ENCODE results near the gene ZBTB7C. TPM values are rescaled to one million over a fixed set of nuclear protein-coding genes. Genes with fewer than 3 reads are reported as not detected.

ZBTB7C gene
- total RNA-seq, 1 experiment from 2014 or later, result 0.33 TPM

DNA sequence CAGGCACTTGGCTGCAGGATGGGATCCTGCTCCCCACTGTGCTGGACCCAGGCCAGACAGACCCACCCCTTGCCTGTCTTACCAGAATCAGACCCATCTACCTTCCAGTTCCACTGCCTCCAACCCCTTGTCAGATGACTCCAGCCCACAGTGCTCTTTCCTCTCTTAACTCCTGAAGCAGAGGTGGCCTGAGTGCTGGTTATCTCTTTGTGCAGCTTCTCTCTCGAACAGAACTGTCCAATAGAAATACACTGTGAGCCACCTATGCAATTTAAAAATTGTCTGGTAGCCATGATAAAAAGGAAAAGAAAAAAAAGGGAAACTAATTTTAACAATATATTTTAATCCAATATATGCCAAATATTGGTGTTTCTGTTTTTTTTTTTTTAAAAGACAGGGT, 318.5 kb downstream of the ZBTB7C start:
- H3K18ac ChIP-seq (ENCODE audit: insufficient read length, low read depth, low read length), result no peak overlapping the region

More for the DNA sequence above, 318.5 kb downstream of the ZBTB7C start:
- no peak overlapping the region for H3K4me2 ChIP-seq (ENCODE audit: insufficient read depth, insufficient read length, low read length)
- DNase-seq, result no peak
- no peaks in the 10 kb centered on the region for H3K9me3 Mint-ChIP-seq
- H3K23me2 ChIP-seq (ENCODE audit: insufficient read length, low read depth, low read length, poor library complexity, severe bottlenecking), result no peaks in the 10 kb centered on the region
- no CpG with 5 or more reads among the region's 1 CpG for WGBS (ENCODE audit: extremely low coverage, insufficient read length, low lambda C conversion rate)
- H3K27ac Mint-ChIP-seq, result no peak overlapping the region
- no peak overlapping the region for H4K8ac ChIP-seq (replicated peaks; ENCODE audit: insufficient read length, low read depth, low read length)
- H3K9me3 ChIP-seq (ENCODE audit: control insufficient read depth, low read depth, low read length), result no peaks in the 10 kb centered on the region
- TF ChIP-seq, protein P1, sequence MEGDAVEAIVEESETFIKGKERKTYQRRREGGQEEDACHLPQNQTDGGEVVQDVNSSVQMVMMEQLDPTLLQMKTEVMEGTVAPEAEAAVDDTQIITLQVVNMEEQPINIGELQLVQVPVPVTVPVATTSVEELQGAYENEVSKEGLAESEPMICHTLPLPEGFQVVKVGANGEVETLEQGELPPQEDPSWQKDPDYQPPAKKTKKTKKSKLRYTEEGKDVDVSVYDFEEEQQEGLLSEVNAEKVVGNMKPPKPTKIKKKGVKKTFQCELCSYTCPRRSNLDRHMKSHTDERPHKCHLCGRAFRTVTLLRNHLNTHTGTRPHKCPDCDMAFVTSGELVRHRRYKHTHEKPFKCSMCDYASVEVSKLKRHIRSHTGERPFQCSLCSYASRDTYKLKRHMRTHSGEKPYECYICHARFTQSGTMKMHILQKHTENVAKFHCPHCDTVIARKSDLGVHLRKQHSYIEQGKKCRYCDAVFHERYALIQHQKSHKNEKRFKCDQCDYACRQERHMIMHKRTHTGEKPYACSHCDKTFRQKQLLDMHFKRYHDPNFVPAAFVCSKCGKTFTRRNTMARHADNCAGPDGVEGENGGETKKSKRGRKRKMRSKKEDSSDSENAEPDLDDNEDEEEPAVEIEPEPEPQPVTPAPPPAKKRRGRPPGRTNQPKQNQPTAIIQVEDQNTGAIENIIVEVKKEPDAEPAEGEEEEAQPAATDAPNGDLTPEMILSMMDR (conservative IDR thresholded peaks at IDR 0.05), result no peak
- H3K23ac ChIP-seq (ENCODE audit: insufficient read length, low read depth, low read length), result no peak overlapping the region
- no peak overlapping the region for H2AFZ ChIP-seq (ENCODE audit: low read length)
- no peak overlapping the region for H2BK120ac ChIP-seq (ENCODE audit: low read depth, low read length, poor library complexity, severe bottlenecking)
- no peaks in the 10 kb centered on the region for H3K36me3 Mint-ChIP-seq (ENCODE audit: insufficient read depth in 1 of 3, low read depth in 3 of 3)
- H2BK15ac ChIP-seq (ENCODE audit: low read depth, low read length), result no peak overlapping the region
- H4K5ac ChIP-seq (ENCODE audit: insufficient read length, low read depth, low read length), result no peak overlapping the region
- no peak overlapping the region for H2BK20ac ChIP-seq (ENCODE audit: low read depth, low read length, poor library complexity, severe bottlenecking)
- no peak overlapping the region for H3K14ac ChIP-seq (ENCODE audit: insufficient read depth, low read length)
- H3K27me3 ChIP-seq (ENCODE audit: insufficient read depth, low read length), result no peaks in the 10 kb centered on the region; the same call in 1 of the 2 replicates
- no peak overlapping the region for H4K91ac ChIP-seq (ENCODE audit: insufficient read length, low read depth, low read length)
- no peaks in the 10 kb centered on the region for H3K79me1 ChIP-seq (ENCODE audit: insufficient read depth, low read depth, low read length, poor library complexity, severe bottlenecking)
- no peak overlapping the region for H3K56ac ChIP-seq (ENCODE audit: insufficient read length, low read depth, low read length)
- H3K79me2 ChIP-seq (ENCODE audit: insufficient read depth, low read length), result no peaks in the 10 kb centered on the region
- H4K20me1 ChIP-seq (ENCODE audit: control insufficient read depth, insufficient read depth, insufficient read length), result no peaks in the 10 kb centered on the region
- H2AK5ac ChIP-seq (ENCODE audit: insufficient read length, low read length), result no peak overlapping the region
- H3K27me3 Mint-ChIP-seq (ENCODE audit: low read depth), result peaks cover 2% of the 10 kb centered on the region; the same call in 1 of the 2 replicates
- no peak overlapping the region for H2BK5ac ChIP-seq (ENCODE audit: insufficient read length, low read length)
- H3K4me1 ChIP-seq (ENCODE audit: insufficient read depth, low read length), result no peaks in the 10 kb centered on the region; the same call in 1 of the 2 replicates
- no peak overlapping the region for H2BK12ac ChIP-seq (ENCODE audit: insufficient read length, low read depth, low read length)
- no peak overlapping the region for H3K4ac ChIP-seq (ENCODE audit: low read depth, low read length)
- H3K27ac ChIP-seq (ENCODE audit: insufficient read length, low read depth, low read length), result no peak overlapping the region
- H3T11ph ChIP-seq (ENCODE audit: low read length), result no peak overlapping the region
- peaks cover 4 to 8% of the 10 kb centered on the region in 2 experiments; a peak in 3 of 4 replicates for H3K4me1 Mint-ChIP-seq
- H3K9ac ChIP-seq (ENCODE audit: extremely low read depth, insufficient read length, low read length), result no peak overlapping the region
- H3K4me3 Mint-ChIP-seq, result no peak overlapping the region

Data from H9 (cell line).